OCI-M1 (cell line): ENCODE measurements around the gene POGLUT2.

Experiments used
- DNase-seq: peaks from one replicate; lab custom pipeline; 2025; lab: John Stamatoyannopoulos, UW

POGLUT2 gene

GRCh38 chr13:102798581-102799425 lies at the start of gene POGLUT2, which contains the start of gene BIVM:
Gene POGLUT2, minus strand, starts transcription at chr13:102798976. Its CDS starts 306 bp downstream, at chr13:102798670.
Gene BIVM, plus strand, starts transcription at chr13:102799119. Its CDS starts 8,149 bp downstream, at chr13:102807268.
- peak; percentile 93 for DNase-seq

- peak; percentile 74 for DNase-seq
These were observed 48.8 kb upstream of the POGLUT2 start for GRCh38 chr13:102847272-102848234.

GRCh38 chr13:102846261-102847015 lies 47.7 kb upstream of the POGLUT2 start:
- peak; percentile 79 for DNase-seq

- DNase-seq = peak; percentile 98
These were observed 47.0 kb upstream of the POGLUT2 start, which contains the start of gene ERCC5 for GRCh38 chr13:102845630-102846260. Gene ERCC5, plus strand, starts transcription at chr13:102846032. Its CDS starts 235 bp downstream, at chr13:102846267.

GRCh38 chr13:102845289-102845629 lies 46.5 kb upstream of the POGLUT2 start:
- DNase-seq = no peak

- no peak for DNase-seq
These were observed 40.7 kb upstream of the POGLUT2 start for GRCh38 chr13:102839462-102839861.

- no peak for DNase-seq
These were observed 40.2 kb upstream of the POGLUT2 start for GRCh38 chr13:102838982-102839381.

- DNase-seq = no peak
These were observed 39.5 kb upstream of the POGLUT2 start for GRCh38 chr13:102838273-102838672.

- no peak for DNase-seq
These were observed 37.7 kb upstream of the POGLUT2 start for GRCh38 chr13:102836471-102836870.

- DNase-seq = no peak
These were observed 31.9 kb upstream of the POGLUT2 start for GRCh38 chr13:102830646-102831045.

- DNase-seq = no peak
These were observed 27.3 kb upstream of the POGLUT2 start for GRCh38 chr13:102825921-102826706.

GRCh38 chr13:102825400-102825799 lies 26.6 kb upstream of the POGLUT2 start:
- no peak for DNase-seq

- no peak for DNase-seq
These were observed 19.1 kb upstream of the POGLUT2 start for GRCh38 chr13:102817907-102818306.

GRCh38 chr13:102817241-102817640 lies 18.5 kb upstream of the POGLUT2 start:
- no peak for DNase-seq

- no peak for DNase-seq
These were observed 17.9 kb upstream of the POGLUT2 start for GRCh38 chr13:102816708-102817107.

GRCh38 chr13:102815788-102816187 lies 17.0 kb upstream of the POGLUT2 start:
- no peak for DNase-seq

- no peak for DNase-seq
These were observed 16.0 kb upstream of the POGLUT2 start for GRCh38 chr13:102814793-102815192.

- DNase-seq = no peak
These were observed 15.3 kb upstream of the POGLUT2 start for GRCh38 chr13:102814025-102814607.

- DNase-seq = peak; percentile 25
These were observed 14.0 kb upstream of the POGLUT2 start for GRCh38 chr13:102812611-102813287.
